GM10266 (cell line): Measurements from ENCODE around the gene GRB10.

Experiments used
- DNase-seq: peaks from one replicate; pipeline ENCODE4 v3.0.0; 2012; ENCODE audit errors: extremely low spot score
- CTCF ChIP-seq: IDR thresholded peaks from 2 replicates; pipeline ENCODE4 v1.5.1; 2012; ENCODE audit warnings: mild to moderate bottlenecking, low read depth; ENCODE audit not compliant: control insufficient read depth, insufficient read depth; ENCODE audit errors: missing control alignments

Gene GRB10

GRCh38 chr7:50596484-50596883 lies 186.2 kb downstream of the GRB10 start:
- DNase-seq: no peak
- no peak for TF ChIP-seq CTCF

GRCh38 chr7:50595491-50596102 lies 187.1 kb downstream of the GRB10 start:
- peak; percentile 37 for TF ChIP-seq CTCF
- DNase-seq: no peak

GRCh38 chr7:50594734-50595485 lies 187.8 kb downstream of the GRB10 start:
- TF ChIP-seq CTCF: no peak
- no peak for DNase-seq

GRCh38 chr7:50594136-50594535 lies 188.6 kb downstream of the GRB10 start:
- TF ChIP-seq CTCF: no peak
- DNase-seq: no peak

- no peak for DNase-seq
- TF ChIP-seq CTCF: no peak
Measured at GRCh38 chr7:50592940-50593339, 189.8 kb downstream of the GRB10 start.

GRCh38 chr7:50591480-50592438 lies 190.9 kb downstream of the GRB10 start:
- TF ChIP-seq CTCF: no peak
- DNase-seq: no peak
